GM08714 (cell line): ENCODE measurements around the gene ADGRG1.

Experiments used
- H3K4me3 ChIP-seq: fragments of 200-500 bp; sonication (Bioruptor generic); 2 replicates; pipeline ENCODE4 v1.5.1; 2014; ENCODE audit warnings: mild to moderate bottlenecking, low read length, inconsistent platforms
- ZNF274 ChIP-seq: IDR thresholded peaks from 2 replicates; pipeline ENCODE4 v1.6.1; 2012; ENCODE audit warnings: mild to moderate bottlenecking, low read depth, low read length

Gene ADGRG1

GRCh38 chr16:57621521-57622271 is 6.7 kb upstream of the ADGRG1 start:
- no peak overlapping the region for H3K4me3 ChIP-seq
- TF ChIP-seq ZNF274: no peak

GRCh38 chr16:57622361-57623250 is 5.8 kb upstream of the ADGRG1 start:
- H3K4me3 ChIP-seq: no peak overlapping the region
- no peak for TF ChIP-seq ZNF274

GRCh38 chr16:57623251-57624043 is 5.0 kb upstream of the ADGRG1 start:
- no peak for TF ChIP-seq ZNF274

GRCh38 chr16:57624044-57624688 is 4.3 kb upstream of the ADGRG1 start:
- no peak for TF ChIP-seq ZNF274
- H3K4me3 ChIP-seq: no peak overlapping the region

More at GRCh38 chr16:57623251-57624043, 5.0 kb upstream of the ADGRG1 start:
- no peak overlapping the region for H3K4me3 ChIP-seq

- no peak overlapping the region for H3K4me3 ChIP-seq
- TF ChIP-seq ZNF274: no peak
Measured at GRCh38 chr16:57624806-57625500, 3.5 kb upstream of the ADGRG1 start.

- TF ChIP-seq ZNF274: no peak
- H3K4me3 ChIP-seq: no peak overlapping the region
Measured at GRCh38 chr16:57626420-57627170, 1.8 kb upstream of the ADGRG1 start.

GRCh38 chr16:57627184-57627871 is 1.1 kb upstream of the ADGRG1 start:
- H3K4me3 ChIP-seq: no peak overlapping the region
- no peak for TF ChIP-seq ZNF274

- no peak overlapping the region for H3K4me3 ChIP-seq
- no peak for TF ChIP-seq ZNF274
Measured at GRCh38 chr16:57628783-57629293, 408 bp downstream of the ADGRG1 start.

GRCh38 chr16:57629516-57630406 is 1.3 kb downstream of the ADGRG1 start:
- TF ChIP-seq ZNF274: no peak

GRCh38 chr16:57630407-57630797 is 2.0 kb downstream of the ADGRG1 start:
- no peak overlapping the region for H3K4me3 ChIP-seq
- no peak for TF ChIP-seq ZNF274

More at GRCh38 chr16:57629516-57630406, 1.3 kb downstream of the ADGRG1 start:
- H3K4me3 ChIP-seq: no peak overlapping the region
